ENCODE measurements around the gene NAT10.

GRCh38 chr11:34063061-34063795 lies 42.2 kb upstream of the NAT10 start:
- TF ChIP-seq RELA (CRISPR knock-in tag; IDR thresholded peaks at IDR 0.05; ENCODE audit: borderline replicate concordance), result no peak
- TF ChIP-seq CTCF (IDR thresholded peaks at IDR 0.05), result no peak
- no peak for TF ChIP-seq E2F4 (CRISPR knock-in tag; IDR thresholded peaks at IDR 0.05; ENCODE audit: borderline replicate concordance, low read depth)

All from WTC11 (cell line).